ENCODE data around the gene FCRLB.

The FCRLB gene

DNA sequence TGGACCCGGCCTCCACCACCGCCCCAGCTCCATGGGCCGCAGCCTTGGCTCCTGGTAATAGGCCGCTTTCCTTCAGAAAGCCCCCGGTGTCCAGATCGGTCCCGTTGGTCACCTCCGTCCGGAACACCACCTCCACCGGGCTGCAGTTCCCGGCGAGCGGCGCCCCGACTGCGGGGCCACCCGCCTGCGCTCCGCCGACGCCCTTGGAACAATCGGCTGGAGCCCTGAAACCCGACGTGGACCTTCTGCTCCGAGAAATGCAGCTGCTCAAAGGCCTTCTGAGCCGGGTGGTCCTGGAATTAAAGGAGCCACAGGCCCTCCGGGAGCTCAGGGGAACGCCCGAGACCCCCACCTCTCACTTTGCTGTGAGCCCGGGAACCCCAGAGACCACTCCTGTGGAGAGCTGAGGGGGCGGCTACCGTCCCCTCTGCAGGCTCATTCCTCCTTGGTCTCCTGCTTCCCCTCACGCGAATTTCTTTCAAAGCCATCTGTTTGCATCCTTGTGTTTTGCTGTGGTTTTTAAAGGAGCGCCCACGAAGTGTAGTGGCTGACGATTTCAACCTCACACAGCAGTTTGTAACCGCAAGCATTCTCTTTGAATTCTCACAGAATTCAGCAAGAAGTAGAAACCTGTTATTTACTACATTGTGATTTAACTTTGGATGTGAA lies 6.0 kb downstream of the FCRLB start:
- Mint-ChIP-seq H3K9me3 (no peaks in the 10 kb centered on the region), H3K27ac (peak overlapping the region; percentile 85), H3K4me1 (peaks cover 60% of the 10 kb centered on the region), H3K4me3 (peak overlapping the region; percentile 78), H3K36me3 (peaks cover 6% of the 10 kb centered on the region)
- peak; percentile 44 for ATAC-seq
- peak in 1 of 2 donors; percentile 79 for DNase-seq (ENCODE audit: low spot score in 2 of 2)

DNA sequence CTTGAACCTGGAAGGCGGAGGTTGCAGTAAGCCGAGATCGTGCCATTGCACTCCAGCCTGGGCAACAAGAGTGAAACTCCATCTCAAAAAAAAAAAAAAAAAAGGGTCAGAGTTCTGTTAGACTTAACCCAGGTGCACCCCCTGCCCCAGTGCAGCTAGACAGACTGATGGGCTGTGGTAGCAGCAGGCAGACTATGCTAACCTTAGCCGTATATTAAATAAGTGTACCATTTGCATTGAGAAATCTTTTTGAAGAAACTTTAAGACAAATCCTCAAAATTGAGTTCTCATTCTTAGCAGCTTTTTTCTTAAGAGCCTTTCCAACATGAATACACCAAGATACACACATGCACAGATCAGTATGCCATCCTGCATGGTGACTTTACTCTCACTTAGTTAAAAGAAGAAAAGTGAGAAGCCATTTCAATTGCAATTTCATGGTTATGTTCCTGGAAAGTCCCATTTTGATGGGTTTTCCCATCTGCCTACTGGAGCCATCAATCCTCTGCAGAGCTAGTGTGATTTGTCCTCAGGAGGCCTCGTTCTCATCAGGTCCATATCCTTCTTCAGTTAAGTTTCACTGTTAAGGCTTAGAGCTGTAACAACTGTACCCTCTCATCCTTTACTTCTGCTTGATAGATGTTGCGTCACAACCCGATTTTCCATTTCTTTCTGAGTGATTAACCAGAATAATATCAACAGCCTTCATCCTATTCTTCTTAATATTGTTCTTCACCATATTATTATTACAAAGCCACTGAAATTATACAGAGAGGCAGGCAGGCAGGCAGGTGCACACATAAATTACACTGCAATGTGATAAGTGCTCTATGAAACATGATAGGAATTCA lies 7.3 kb downstream of the FCRLB start:
- DNase-seq (ENCODE audit: low spot score in 2 of 2): no peak
- ATAC-seq: no peak
- Mint-ChIP-seq H3K36me3 (peaks cover 6% of the 10 kb centered on the region), H3K4me1 (peaks cover 56% of the 10 kb centered on the region), H3K4me3 (no peak overlapping the region), H3K27ac (no peak overlapping the region), H3K9me3 (no peaks in the 10 kb centered on the region)

DNA sequence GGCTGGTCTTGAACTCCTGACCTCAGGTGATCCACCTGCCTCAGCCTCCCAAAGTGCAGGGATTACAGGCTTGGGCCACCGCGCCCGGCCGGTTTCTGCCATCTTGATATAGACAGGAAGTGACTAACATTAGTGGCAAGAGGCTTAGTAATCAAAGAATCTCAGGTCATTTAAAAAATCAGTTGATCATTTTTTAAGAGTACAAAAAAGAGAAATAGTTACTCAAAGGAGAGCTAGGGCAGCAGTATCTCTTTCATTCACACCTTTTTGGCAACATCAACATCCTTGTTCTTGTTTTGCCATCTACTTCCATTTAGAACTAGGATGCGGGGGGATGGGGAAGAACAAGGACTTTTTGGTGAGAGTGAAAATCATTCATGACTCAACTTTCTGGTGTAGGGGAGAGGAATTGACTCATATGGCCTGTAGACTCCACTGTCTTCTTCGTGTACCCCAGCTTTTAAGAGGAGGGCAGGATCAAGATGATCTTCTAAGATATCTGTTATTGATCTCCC lies 8.8 kb downstream of the FCRLB start:
- peak overlapping the region; percentile 41 for H3K4me3 Mint-ChIP-seq

DNA sequence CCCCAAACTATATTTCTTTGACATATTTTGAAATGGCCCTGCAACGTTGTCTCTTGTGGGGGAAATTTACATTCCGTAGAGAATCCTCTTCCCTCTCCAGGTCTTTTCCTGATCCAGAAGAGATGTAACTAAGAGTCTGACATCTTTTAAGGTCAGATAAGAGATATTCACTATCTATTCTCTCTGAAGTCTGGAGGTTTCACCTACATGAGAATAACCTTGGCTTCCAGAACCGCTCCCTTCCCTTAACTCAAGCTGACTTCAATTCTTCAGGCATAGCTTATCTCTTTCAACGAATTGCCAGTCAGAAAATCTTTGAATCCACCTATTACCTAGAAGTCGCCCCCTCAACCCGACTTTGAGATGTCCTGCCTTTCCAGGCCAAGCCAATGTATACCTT lies 9.9 kb downstream of the FCRLB start:
- H3K4me3 Mint-ChIP-seq: no peak overlapping the region
- no peaks in the 10 kb centered on the region for H3K9me3 Mint-ChIP-seq
- ATAC-seq (no peak), DNase-seq (ENCODE audit: low spot score in 2 of 2) (no peak)
- peaks cover 6% of the 10 kb centered on the region for H3K36me3 Mint-ChIP-seq
- H3K4me1 Mint-ChIP-seq: peaks cover 46% of the 10 kb centered on the region
- no peak overlapping the region for H3K27ac Mint-ChIP-seq

More for the DNA sequence above, 8.8 kb downstream of the FCRLB start:
- Mint-ChIP-seq H3K36me3 (peaks cover 6% of the 10 kb centered on the region), H3K9me3 (no peaks in the 10 kb centered on the region), H3K4me1 (peaks cover 49% of the 10 kb centered on the region), H3K27ac (peak overlapping the region; percentile 66)
- DNase-seq (ENCODE audit: low spot score in 2 of 2) (peak in 1 of 2 donors; percentile 66), ATAC-seq (peak; percentile 72)

DNA sequence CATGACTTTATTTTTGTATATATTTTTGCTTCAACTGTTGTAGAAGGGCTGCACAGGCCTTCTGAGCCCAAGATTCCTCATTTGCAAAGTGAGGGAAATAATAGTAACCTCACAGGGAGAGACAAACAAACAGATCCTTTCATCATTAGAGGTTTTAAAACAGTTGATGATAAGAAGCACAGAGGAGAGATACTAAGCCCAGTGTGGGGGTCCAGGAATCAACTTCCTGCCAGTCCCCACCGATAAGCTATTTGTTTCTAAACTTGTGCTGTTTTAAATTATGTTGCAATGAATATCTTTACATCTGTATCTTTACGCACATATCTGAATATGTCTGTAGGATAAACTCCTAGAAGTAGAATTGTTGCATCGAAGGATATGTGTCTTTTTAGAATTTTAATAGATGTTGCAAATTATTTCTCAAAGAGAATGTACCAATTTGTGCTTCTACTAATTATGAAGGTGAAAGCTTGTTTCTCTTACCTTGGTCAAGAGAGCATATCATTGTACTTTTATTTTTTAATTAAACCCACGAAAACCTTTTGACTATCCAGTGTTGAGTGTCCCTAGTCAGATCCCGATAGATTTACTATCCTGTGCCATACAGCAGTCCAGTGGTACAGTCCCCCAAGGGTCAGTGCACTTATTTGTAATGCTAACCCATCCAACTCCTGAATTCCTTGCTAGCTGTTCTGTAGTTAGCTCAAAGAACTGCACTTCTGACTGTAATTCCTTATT lies 10.8 kb downstream of the FCRLB start:
- Mint-ChIP-seq H3K9me3 (no peaks in the 10 kb centered on the region), H3K4me3 (no peak overlapping the region), H3K36me3 (peaks cover 6% of the 10 kb centered on the region), H3K4me1 (peaks cover 52% of the 10 kb centered on the region), H3K27ac (no peak overlapping the region)
- DNase-seq (ENCODE audit: low spot score in 2 of 2): no peak
- no peak for ATAC-seq

DNA sequence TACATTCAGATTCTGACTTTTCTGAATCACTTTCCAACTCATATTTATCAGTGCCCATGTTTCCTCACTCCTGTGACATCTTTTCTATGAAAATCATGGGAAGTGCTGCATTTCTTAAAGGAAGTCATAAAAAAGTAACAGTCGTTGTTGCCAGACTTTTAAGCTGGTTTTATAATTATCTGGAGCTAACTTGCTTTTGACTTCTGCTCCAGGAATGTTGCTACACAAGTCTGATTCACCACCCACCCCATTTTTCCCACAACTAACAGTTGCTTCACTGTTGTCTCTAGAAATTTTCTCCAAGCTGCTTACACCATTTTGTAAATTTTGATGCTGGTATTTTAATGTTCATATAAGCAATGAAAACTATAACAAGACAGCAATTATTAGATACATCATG lies 12.2 kb downstream of the FCRLB start:
- Mint-ChIP-seq H3K27ac (no peak overlapping the region), H3K4me3 (no peak overlapping the region), H3K9me3 (no peaks in the 10 kb centered on the region), H3K36me3 (no peaks in the 10 kb centered on the region), H3K4me1 (peaks cover 44% of the 10 kb centered on the region)
- ATAC-seq (no peak), DNase-seq (ENCODE audit: low spot score in 2 of 2) (no peak)

DNA sequence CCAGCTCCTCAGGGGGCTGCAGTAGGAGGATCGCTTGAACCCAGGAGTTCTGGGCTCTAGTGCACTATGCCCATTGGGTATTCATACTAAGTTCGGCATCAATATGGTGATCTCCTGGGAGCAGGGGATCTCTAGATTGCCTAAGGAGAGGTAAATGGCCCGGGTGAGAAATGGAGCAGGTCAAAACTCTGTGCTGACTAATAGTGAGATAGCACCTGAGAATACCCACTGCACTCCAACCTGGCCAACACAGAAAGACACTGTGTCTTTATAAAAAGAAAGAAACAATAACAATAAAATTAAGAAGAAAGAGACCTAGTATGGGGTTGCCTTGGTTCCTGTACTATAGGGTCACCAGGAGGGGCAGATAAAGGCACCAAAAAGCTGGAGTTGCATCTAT lies 14.5 kb downstream of the FCRLB start:
- no peaks in the 10 kb centered on the region for H3K36me3 Mint-ChIP-seq

DNA sequence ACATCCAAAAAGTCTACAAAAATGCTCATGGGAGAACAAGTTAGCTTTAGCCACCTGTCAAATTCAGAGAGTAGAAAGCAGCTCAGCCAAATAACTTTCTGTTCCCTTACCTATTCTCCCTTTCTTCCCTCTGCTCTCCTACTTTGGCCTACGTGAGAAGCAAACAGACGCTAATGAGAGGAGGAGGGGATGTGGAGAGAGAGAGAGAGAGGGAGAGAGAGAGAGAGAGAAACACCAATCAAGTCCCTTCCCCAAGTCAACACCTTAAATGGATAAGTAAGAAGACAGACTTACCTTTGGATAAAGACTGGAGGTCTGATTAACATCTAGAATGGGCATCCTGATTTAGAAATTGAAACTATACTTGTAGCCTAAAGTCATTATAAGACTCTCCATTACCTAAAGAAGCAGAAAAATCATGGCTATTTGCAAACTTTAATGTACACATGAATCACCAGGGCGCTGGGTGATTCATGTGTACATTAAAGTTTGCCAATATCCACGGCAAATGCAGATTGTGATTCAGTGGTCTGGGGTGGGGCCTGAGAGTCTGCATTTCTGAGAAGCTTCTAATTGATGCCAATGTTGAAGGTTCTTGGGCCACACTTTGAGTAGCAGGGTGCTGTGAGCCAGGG lies 15.1 kb downstream of the FCRLB start:
- H3K4me3 Mint-ChIP-seq: no peak overlapping the region
- H3K36me3 Mint-ChIP-seq: no peaks in the 10 kb centered on the region
- ATAC-seq (peak; percentile 44), DNase-seq (ENCODE audit: low spot score in 2 of 2) (no peak)
- H3K4me1 Mint-ChIP-seq: peaks cover 48% of the 10 kb centered on the region
- no peaks in the 10 kb centered on the region for H3K9me3 Mint-ChIP-seq
- H3K27ac Mint-ChIP-seq: peak overlapping the region; percentile 12

More for the DNA sequence above, 14.5 kb downstream of the FCRLB start:
- Mint-ChIP-seq H3K4me3 (no peak overlapping the region), H3K4me1 (peaks cover 47% of the 10 kb centered on the region), H3K27ac (peak overlapping the region; percentile 12), H3K9me3 (no peaks in the 10 kb centered on the region)
- DNase-seq (ENCODE audit: low spot score in 2 of 2): no peak
- ATAC-seq: no peak

DNA sequence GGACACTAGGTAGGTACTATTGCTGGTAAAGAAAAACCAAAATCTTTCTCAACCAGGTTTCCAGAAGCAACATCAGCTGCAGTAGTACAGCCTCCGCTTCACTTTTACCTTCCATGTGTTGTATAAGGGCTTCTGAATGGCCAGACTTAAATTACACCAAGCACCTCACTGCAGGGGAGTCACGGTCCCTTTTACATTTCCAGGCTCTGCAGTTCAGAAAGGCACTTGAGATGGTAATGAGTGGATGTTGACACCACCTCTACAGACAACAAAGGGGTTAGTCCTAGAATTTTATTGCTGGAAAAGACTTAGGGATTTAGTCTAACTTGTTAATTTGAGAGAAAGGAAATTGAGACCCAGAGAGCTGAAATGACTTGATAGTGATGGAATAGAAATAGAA lies 16.3 kb downstream of the FCRLB start:
- Mint-ChIP-seq H3K9me3 (no peaks in the 10 kb centered on the region), H3K4me1 (peaks cover 48% of the 10 kb centered on the region), H3K4me3 (no peak overlapping the region), H3K27ac (no peak overlapping the region), H3K36me3 (no peaks in the 10 kb centered on the region)
- ATAC-seq (no peak), DNase-seq (ENCODE audit: low spot score in 2 of 2) (no peak)

DNA sequence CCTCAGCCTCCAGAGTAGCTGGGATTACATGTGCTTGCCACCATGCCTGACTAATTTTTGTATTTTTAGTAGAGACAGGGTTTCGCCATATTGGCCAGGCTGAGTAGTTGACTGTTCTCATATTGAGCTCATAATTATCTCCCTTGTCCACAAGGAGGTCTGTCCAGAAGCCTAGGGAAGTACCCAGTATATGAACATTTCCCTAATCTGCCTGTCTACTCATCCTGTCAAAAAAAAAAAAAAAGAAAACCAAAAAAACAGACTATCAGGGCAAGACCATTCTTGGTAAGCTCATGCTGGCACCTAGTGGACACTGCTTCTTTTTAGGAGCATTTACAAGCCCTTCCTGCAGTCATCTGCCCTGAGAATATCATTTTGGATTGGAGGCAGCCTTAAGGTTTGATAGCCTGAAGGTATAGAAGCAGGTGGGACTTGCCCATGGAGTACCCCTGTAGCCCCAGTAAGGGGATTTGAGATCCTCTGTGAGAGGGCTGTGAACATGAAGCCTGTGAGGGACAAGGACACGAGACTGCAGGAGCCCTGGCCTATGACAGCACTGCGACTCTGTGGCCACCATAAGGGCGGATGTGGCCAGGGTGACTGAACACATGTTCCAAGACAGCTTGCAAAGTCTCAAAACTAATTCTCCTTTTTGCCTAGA lies 17.4 kb downstream of the FCRLB start:
- DNase-seq (ENCODE audit: low spot score in 2 of 2) (peak; percentile 56 to 84), ATAC-seq (peak; percentile 95)
- Mint-ChIP-seq H3K36me3 (no peaks in the 10 kb centered on the region), H3K4me1 (peaks cover 52% of the 10 kb centered on the region), H3K9me3 (no peaks in the 10 kb centered on the region), H3K27ac (no peak overlapping the region), H3K4me3 (peak overlapping the region; percentile 31)

DNA sequence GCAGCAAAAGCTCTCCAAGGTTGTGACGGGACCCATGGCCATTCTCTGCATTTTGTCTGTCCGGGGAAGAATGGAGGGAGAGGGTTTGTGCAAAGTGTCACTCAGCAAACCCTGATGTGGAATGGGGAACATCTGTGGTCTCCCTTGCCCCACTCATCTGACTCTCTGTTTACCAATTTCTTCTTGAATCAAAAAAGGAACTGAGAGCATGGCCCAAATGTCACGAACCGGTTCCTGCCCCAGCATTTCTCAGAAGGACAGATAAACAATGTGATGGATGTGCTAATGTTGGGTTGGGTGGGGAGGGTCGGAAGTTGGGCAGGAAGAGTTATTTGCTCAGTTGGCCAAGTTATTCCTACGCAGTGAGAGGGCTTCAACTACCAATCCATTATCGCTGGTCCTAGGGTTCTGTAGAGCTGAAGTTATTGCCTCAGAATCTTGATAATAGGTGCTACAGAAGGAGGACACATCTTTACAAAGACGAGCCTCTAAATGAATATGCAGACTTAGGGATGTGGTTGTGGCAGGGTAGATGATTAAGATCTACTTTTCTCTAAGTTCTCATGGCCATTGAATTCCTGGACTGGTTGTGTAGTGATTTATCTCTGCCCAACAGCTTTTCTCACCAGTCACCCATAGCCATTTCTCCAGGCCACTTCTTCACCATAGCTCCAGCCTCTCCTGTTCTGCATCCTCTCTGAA lies 18.7 kb downstream of the FCRLB start:
- peaks cover under 1% of the 10 kb centered on the region for H3K36me3 Mint-ChIP-seq
- peak overlapping the region; percentile 31 for H3K4me3 Mint-ChIP-seq
- H3K9me3 Mint-ChIP-seq: no peaks in the 10 kb centered on the region
- ATAC-seq (peak; percentile 31), DNase-seq (ENCODE audit: low spot score in 2 of 2) (no peak)
- no peak overlapping the region for H3K27ac Mint-ChIP-seq
- H3K4me1 Mint-ChIP-seq: peaks cover 63% of the 10 kb centered on the region

DNA sequence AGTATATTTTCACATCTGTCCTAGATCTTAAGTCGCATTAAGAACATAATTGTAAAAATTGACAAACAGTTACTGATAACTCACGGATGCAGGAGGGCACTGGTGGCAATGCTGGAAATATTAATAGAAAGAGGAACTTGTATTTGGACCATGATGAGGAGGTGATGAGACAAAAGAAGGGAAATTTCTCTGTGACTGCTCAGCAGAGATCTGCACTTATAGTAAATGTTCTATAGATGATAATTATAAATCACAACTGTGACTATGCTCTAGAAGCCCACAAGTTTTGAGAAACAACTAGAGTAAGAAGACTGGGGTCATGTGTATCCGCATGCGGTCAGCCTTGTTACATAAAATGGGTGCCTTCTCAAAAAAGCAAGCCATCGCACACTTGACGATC lies 19.6 kb downstream of the FCRLB start:
- Mint-ChIP-seq H3K27ac (no peak overlapping the region), H3K36me3 (peaks cover 7% of the 10 kb centered on the region), H3K4me1 (peaks cover 65% of the 10 kb centered on the region), H3K4me3 (no peak overlapping the region), H3K9me3 (no peaks in the 10 kb centered on the region)
- DNase-seq (ENCODE audit: low spot score in 2 of 2): no peak
- ATAC-seq: no peak

DNA sequence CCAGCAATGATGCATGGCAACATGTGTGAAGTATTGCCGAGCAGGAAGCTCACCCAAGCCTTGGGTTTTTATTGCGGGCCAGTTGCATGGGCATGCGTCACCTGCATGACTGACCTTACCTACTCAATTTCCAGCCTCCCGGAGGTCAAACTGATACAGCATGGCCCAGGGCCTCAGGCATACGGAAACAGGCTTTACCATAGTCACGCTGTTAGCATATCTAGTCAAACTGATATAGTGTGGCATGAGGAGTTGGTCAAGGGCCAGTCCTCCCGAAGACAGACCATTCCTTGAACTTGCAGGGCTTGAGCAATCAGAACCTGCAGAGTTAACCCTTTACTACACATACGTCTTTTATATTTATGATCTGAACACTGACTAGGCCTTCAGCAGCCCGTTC lies 21.9 kb downstream of the FCRLB start:
- Mint-ChIP-seq H3K4me3 (no peak overlapping the region), H3K27ac (no peak overlapping the region), H3K4me1 (peaks cover 58% of the 10 kb centered on the region), H3K9me3 (no peaks in the 10 kb centered on the region), H3K36me3 (peaks cover 7% of the 10 kb centered on the region)
- no peak for DNase-seq (ENCODE audit: low spot score in 2 of 2)
- no peak for ATAC-seq

DNA sequence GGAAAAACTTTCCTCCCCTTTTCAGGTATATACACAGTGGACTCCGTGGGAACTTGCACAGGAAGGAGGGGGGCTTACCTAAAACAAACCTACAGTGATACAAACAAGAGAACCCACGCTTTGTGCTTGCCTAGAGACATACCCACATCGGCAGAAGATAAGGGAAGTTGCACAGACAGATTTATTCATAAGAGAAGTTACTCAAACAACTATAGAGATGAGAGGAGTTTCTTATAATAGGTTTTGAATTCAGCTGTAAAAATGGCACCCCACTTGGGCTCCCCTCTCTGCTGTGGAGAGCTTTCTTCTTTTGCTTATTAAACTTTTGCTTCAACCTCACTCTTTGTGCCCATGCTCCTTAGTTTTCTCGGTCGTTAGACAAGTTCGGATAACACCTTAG lies 26.5 kb downstream of the FCRLB start:
- Mint-ChIP-seq H3K27ac (no peak overlapping the region), H3K4me1 (peaks cover 49% of the 10 kb centered on the region)
- ATAC-seq: no peak

More for the DNA sequence above, 26.5 kb downstream of the FCRLB start:
- Mint-ChIP-seq H3K36me3 (peaks cover 41% of the 10 kb centered on the region), H3K4me3 (no peak overlapping the region), H3K9me3 (no peaks in the 10 kb centered on the region)
- DNase-seq (ENCODE audit: low spot score in 2 of 2): no peak
